22Rv1 (cell line): ENCODE data around the gene AFF4.

ENCODE experiments used
- ZFX ChIP-seq: fragments of 450-650 bp; IDR thresholded peaks from 2 replicates; pipeline ENCODE4 v1.6.1; 2017; ENCODE audit warnings: antibody characterized with exemption, borderline replicate concordance
- TF ChIP-seq, protein P1 (sequence below): fragments of 450-650 bp; IDR thresholded peaks from 2 replicates; pipeline ENCODE4 v1.5.1; 2017; ENCODE audit warnings: mild to moderate bottlenecking

DNA sequence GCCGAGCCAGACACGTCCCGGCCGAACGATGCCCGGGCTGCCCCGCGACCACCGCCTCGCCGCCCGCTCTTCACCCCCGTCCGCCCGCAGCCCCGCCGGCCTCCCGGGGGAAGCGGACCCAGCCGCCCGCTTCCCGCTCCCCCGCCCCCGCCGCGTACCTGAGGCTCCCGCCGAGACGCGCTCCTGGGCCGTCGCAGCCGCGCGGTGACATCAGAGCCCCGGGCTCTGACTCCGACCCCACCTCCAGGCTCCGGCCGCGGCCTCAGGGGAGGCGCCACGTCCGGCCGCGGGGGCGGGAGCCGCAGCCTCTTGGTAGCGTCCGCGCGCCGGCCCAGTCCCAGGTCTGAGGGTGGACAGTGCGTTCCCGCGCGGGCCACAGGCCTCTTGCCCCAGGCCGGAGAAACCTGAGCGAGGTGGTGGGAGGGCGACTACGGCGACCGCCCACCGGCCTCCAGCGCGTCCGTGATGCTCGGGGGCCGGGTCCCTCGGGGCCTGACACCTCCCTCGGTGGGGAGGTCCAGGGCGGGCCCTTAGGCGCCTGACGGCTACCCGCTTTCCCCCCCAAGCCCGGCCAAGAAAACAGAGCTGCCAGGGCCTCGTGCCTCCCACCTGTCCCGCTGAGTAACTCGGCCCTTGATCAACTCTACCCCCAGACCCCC lies 132.9 kb downstream of the AFF4 start, which contains the start of gene SHROOM1:
- TF ChIP-seq, protein P1, sequence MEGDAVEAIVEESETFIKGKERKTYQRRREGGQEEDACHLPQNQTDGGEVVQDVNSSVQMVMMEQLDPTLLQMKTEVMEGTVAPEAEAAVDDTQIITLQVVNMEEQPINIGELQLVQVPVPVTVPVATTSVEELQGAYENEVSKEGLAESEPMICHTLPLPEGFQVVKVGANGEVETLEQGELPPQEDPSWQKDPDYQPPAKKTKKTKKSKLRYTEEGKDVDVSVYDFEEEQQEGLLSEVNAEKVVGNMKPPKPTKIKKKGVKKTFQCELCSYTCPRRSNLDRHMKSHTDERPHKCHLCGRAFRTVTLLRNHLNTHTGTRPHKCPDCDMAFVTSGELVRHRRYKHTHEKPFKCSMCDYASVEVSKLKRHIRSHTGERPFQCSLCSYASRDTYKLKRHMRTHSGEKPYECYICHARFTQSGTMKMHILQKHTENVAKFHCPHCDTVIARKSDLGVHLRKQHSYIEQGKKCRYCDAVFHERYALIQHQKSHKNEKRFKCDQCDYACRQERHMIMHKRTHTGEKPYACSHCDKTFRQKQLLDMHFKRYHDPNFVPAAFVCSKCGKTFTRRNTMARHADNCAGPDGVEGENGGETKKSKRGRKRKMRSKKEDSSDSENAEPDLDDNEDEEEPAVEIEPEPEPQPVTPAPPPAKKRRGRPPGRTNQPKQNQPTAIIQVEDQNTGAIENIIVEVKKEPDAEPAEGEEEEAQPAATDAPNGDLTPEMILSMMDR = no peak
- TF ChIP-seq ZFX = no peak
